BJ (cell line): ENCODE data around the gene CD247. TPM values are rescaled to one million over a fixed set of nuclear protein-coding genes. Genes with fewer than 3 reads are reported as not detected.

ENCODE experiments used
- CTCF ChIA-PET: fragments of 350-600 bp; formaldehyde crosslinking; extraction: SDS; loops from one replicate; lab custom pipeline; 2021; ENCODE audit warnings: antibody characterized with exemption, inconsistent platforms; lab: Yijun Ruan, JAX
- POLR2A ChIA-PET: fragments of 300-600 bp; sonication (Branson Sonifier 250); formaldehyde crosslinking; extraction: SDS; loops from one replicate; lab custom pipeline; 2021; ENCODE audit warnings: antibody characterized with exemption; lab: Charles Lee
- DNase-seq: peaks from one replicate; pipeline ENCODE4 v3.0.0-alpha.2; 2011; ENCODE audit warnings: low read depth
- H3K27me3 ChIP-seq: 2 replicates; pipeline ENCODE4 v1.6.0; 2011; ENCODE audit warnings: low read length; ENCODE audit not compliant: control insufficient read depth, insufficient read depth
- H3K36me3 ChIP-seq: 2 replicates; pipeline ENCODE4 v1.5.1; 2011; ENCODE audit warnings: low read length; ENCODE audit not compliant: control insufficient read depth, insufficient read depth
- H3K4me3 ChIP-seq: 2 replicates; pipeline ENCODE4 v1.5.1; 2011; ENCODE audit warnings: low read depth, mild to moderate bottlenecking, control low read depth, low read length
- polyA plus RNA-seq: library from polyadenylated mRNA; depleted of rRNA; stranded (reverse); fragments of >200 nt; gene quantifications from 2 replicates; pipeline ENCODE4 v1.2.3, GENCODE V29; 2011
- TF ChIP-seq, protein P1 (sequence below): IDR thresholded peaks from 2 replicates; pipeline ENCODE4 v1.5.1; 2011; ENCODE audit warnings: low read depth, mild to moderate bottlenecking, control low read depth, inconsistent platforms, low read length, moderate library complexity; ENCODE audit not compliant: insufficient read depth

The CD247 gene
- polyA plus RNA-seq, 1 experiment: not detected

DNA sequence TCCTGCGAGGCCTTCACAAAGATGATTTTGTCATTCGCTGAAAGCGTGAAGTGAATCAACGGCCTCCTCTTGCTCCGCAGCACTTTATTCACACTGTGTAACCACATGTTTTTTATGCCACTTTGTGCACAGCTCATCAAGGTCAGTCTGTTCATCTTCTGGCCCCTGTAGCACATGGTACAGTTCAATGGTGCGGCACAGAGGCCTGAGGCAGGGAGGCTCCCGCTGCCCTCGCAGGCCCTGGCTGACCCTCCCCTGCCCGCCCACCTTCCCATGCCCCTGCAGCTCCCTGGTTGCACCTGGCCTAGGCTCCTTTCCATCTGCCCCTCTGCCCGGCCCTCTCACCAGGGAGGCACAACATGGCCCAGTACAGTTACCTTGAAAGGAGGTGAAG lies 87.5 kb downstream of the CD247 start:
- ChIA-PET CTCF (no interaction called here), POLR2A (no interaction called here)
- H3K36me3 ChIP-seq: no peaks in the 10 kb centered on the region
- H3K27me3 ChIP-seq: no peaks in the 10 kb centered on the region
- no peak overlapping the region for H3K4me3 ChIP-seq
- DNase-seq: no peak
- TF ChIP-seq, protein P1, sequence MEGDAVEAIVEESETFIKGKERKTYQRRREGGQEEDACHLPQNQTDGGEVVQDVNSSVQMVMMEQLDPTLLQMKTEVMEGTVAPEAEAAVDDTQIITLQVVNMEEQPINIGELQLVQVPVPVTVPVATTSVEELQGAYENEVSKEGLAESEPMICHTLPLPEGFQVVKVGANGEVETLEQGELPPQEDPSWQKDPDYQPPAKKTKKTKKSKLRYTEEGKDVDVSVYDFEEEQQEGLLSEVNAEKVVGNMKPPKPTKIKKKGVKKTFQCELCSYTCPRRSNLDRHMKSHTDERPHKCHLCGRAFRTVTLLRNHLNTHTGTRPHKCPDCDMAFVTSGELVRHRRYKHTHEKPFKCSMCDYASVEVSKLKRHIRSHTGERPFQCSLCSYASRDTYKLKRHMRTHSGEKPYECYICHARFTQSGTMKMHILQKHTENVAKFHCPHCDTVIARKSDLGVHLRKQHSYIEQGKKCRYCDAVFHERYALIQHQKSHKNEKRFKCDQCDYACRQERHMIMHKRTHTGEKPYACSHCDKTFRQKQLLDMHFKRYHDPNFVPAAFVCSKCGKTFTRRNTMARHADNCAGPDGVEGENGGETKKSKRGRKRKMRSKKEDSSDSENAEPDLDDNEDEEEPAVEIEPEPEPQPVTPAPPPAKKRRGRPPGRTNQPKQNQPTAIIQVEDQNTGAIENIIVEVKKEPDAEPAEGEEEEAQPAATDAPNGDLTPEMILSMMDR: no peak

DNA sequence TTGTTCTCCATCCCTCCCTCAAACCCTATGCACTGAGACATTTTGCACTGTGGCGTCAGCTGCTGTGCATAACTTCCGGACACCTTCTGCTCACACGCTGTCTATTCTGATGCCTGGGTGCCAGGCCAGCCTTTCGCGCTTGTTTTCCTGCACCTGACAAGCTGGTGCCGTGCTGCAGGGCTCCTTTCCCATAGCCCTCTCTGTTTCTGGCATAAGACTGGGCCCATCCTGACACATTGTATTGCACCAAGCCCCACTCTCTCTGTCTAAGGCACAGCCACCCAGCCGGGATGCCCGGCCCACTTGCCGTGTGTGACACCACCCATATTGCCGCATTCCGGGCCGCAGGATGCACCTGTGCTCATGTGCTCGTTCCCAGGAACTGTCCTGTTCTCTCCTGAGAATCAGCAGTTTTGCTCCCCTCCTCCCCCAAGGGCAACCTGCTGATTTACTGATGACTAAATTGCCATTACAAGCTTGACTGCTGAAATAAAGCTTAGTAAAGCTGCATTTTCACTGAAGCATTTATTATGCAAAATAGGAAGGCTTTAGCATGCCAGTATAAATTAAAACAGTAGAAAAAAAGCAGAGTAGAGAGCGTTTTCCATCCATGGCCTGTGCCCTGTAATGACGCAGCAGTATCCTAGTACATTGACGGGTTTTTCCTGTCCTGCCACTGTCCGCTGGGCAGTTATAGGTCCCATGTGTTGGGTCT lies 88.0 kb downstream of the CD247 start:
- TF ChIP-seq, protein P1: no peak
- Histone ChIP-seq H3K36me3 (no peaks in the 10 kb centered on the region), H3K4me3 (no peak overlapping the region), H3K27me3 (no peaks in the 10 kb centered on the region)
- ChIA-PET CTCF (interaction anchor here (1.2 kb wide), 1 partner anchor 11 kb away, joined by 3 read pairs; no protein-coding TSS in a partner anchor), POLR2A (no interaction called here)
- DNase-seq: no peak

DNA sequence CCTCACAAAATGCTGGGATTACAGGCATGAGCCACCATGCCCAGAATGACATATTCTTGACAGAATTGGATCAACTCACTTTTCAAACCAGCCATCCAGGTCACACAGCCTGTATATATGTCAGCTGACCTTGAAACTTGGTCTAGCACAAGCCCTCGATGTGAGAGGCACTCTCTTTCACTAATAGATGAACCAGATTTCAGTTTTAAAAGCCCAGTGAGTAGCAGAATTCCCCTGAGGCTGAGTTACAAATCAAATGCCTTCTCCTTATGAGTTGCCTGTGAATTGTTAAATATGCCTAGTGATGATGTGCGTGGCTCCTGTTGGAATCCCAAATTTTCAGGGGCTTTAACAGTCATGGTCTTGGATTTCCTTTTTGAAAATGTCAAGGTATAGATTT lies 88.7 kb downstream of the CD247 start:
- Histone ChIP-seq H3K36me3 (no peaks in the 10 kb centered on the region; the same call in none of the 2 replicates), H3K27me3 (no peaks in the 10 kb centered on the region), H3K4me3 (no peak overlapping the region)
- no peak for DNase-seq
- ChIA-PET CTCF (interaction anchor here (1.2 kb wide), 1 partner anchor 11 kb away, joined by 3 read pairs; no protein-coding TSS in a partner anchor), POLR2A (no interaction called here)
- TF ChIP-seq, protein P1: no peak

DNA sequence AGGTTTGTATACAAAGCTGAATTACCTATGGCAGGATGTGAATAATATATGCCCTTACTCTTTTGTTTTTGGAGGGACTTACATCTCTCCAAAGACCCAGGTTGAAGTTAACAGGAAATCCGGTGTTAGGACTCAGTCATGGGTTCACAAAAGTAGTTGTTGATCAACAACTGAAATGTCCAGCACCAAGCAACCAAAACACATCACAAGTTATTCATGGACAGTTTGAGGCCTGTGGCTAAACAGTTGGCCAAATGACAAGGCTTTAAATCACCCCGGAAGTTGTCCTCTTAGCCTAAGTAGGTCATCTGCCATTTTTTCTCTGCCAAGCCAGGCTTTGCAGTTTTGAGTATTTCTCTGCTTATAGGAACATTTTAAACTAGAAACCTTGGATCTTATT lies 89.9 kb downstream of the CD247 start:
- ChIA-PET CTCF (no interaction called here), POLR2A (no interaction called here)

DNA sequence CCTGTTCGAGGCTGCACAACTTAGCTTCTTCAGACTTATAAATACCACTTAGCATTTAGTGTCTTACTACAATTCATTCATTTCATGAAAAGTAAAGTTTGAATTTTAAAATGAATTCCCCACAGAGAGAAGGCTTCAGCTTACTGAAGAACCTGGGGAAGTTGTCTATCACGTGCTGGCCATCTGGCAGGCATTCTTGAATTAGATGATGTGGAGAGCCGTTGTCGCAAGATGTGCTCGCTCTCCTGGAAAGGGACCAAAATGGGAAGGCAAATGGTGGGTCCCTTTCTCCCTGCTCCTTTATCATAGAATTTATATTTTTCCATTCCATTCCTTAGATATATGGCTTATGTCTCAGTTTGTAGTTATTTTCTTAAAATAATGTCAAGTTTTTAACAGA lies 90.5 kb downstream of the CD247 start:
- DNase-seq: no peak
- H3K36me3 ChIP-seq: peaks cover 2% of the 10 kb centered on the region
- H3K27me3 ChIP-seq: no peaks in the 10 kb centered on the region
- POLR2A ChIA-PET: no interaction called here
- TF ChIP-seq, protein P1: no peak
- CTCF ChIA-PET: interaction anchor here (2.8 kb wide), 1 partner anchor 13 kb away, joined by 8 read pairs; no protein-coding TSS in a partner anchor
- H3K4me3 ChIP-seq: no peak overlapping the region

More for the DNA sequence above, 89.9 kb downstream of the CD247 start:
- DNase-seq: no peak
- TF ChIP-seq, protein P1: no peak
- H3K36me3 ChIP-seq: peaks cover 2% of the 10 kb centered on the region
- H3K27me3 ChIP-seq: no peaks in the 10 kb centered on the region
- H3K4me3 ChIP-seq: no peak overlapping the region
